GM06990 (cell line): Measurements from ENCODE around the gene RGS7.

ENCODE experiments used
- DNase-seq: peaks from one replicate; pipeline ENCODE4 v3.0.0-alpha.2; 2011; ENCODE audit not compliant: insufficient read length; ENCODE audit errors: extremely low read depth
- H3K27me3 ChIP-seq: replicated peaks from 2 replicates; pipeline ENCODE4 v1.6.0; 2011; ENCODE audit warnings: low read length; ENCODE audit not compliant: control insufficient read depth, insufficient read depth
- H3K36me3 ChIP-seq: 2 replicates; pipeline ENCODE4 v1.5.1; 2011; ENCODE audit warnings: low read length; ENCODE audit not compliant: control insufficient read depth, insufficient read depth
- H3K4me3 ChIP-seq: replicated peaks from 2 replicates; pipeline ENCODE4 v1.5.1; 2011; ENCODE audit warnings: low read depth, mild to moderate bottlenecking, control low read depth, low read length
- CTCF ChIP-seq: IDR thresholded peaks from 2 replicates; pipeline ENCODE4 v1.5.1; 2011; ENCODE audit warnings: low read length, control low read depth, mild to moderate bottlenecking, inconsistent platforms; ENCODE audit not compliant: insufficient read depth, poor library complexity, severe bottlenecking

The RGS7 gene

DNA sequence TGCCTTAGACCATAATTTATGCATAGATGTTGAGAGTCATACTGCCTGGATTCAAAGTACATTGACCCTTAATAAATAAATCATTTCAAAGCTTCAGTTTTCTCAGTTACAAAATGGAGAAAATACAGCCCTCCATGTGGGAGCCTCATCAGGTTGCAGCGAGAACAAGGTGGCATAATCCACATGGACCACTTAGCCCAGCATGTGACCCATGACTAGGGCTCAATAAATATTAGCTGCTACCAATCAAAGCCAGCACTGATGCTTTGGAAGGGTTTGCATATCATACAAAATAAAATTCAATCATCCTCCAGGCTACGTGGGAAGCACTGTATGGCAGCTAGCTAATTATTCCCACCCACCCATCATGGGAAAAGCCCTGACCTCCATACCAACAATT is 33.5 kb upstream of the RGS7 start:
- Histone ChIP-seq H3K4me3 (no peak overlapping the region), H3K36me3 (no peaks in the 10 kb centered on the region), H3K27me3 (no peaks in the 10 kb centered on the region)
- no peak for DNase-seq
- no peak for TF ChIP-seq CTCF

DNA sequence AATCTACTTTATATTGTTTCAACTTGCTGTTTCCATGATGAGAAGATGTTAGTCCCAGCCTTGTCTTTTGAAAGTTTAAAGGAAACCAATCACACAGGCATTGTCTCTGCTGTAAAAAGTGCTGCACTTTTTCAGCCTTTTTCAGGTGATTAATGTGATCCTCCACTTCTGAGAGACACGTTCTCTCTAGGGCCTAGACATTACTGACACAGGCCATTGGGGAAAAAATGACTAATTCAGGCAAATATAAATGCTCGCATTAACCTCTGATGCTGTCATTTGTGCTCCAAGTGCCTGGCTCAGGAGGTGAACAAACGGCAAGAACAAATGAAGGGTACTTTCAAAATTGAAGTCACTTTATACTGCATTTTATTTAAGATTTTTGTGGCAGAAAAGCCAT is 32.4 kb upstream of the RGS7 start:
- TF ChIP-seq CTCF = no peak
- DNase-seq = no peak
- no peaks in the 10 kb centered on the region for H3K36me3 ChIP-seq
- no peak overlapping the region for H3K4me3 ChIP-seq
- no peaks in the 10 kb centered on the region for H3K27me3 ChIP-seq

GRCh38 chr1:241387216-241387615 is 30.2 kb upstream of the RGS7 start:
- no peaks in the 10 kb centered on the region for H3K27me3 ChIP-seq
- no peak for DNase-seq
- no peak for TF ChIP-seq CTCF

DNA sequence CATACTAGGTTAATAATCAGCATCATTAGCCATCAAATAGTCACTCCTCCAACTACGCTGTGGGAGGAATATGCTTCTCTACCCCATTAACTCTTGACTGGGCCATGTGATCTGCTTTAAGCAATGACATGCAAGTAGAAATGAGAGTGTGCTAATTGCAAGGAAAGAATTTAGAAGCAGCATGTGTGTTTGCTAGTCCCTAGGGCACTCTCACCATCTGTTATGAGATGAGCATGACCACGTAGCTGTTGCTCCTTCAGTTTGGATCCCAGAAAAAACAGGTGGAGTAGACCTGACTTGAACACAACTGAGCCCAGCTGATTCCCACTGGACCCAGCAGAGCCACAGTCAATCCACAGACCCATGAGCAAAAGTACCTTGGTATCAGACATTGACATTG is 19.7 kb upstream of the RGS7 start:
- no peak for DNase-seq
- no peak for TF ChIP-seq CTCF
- Histone ChIP-seq H3K27me3 (no peaks in the 10 kb centered on the region), H3K36me3 (no peaks in the 10 kb centered on the region), H3K4me3 (no peak overlapping the region)

More at GRCh38 chr1:241387216-241387615, 30.2 kb upstream of the RGS7 start:
- H3K36me3 ChIP-seq = no peaks in the 10 kb centered on the region
- no peak overlapping the region for H3K4me3 ChIP-seq

DNA sequence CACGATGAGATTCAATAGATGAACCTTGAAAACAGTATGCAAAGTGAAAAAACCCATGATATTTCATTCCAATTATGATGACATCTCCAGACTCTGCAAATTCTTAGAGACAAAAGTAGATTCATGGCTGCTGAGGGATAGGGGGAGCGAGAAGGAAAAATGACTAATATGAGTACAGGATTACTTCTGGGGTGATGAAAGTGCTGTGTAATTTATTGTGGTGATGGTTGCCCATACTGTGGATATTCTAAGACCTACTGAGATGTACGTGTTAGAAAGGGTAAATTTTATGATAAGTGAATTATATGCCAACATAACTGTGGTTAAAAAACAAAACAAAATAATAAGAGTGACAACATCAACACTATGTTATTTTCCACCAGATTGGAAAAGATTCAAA is 18.9 kb upstream of the RGS7 start:
- TF ChIP-seq CTCF = no peak
- Histone ChIP-seq H3K4me3 (no peak overlapping the region), H3K27me3 (no peaks in the 10 kb centered on the region), H3K36me3 (no peaks in the 10 kb centered on the region)
- DNase-seq = no peak

DNA sequence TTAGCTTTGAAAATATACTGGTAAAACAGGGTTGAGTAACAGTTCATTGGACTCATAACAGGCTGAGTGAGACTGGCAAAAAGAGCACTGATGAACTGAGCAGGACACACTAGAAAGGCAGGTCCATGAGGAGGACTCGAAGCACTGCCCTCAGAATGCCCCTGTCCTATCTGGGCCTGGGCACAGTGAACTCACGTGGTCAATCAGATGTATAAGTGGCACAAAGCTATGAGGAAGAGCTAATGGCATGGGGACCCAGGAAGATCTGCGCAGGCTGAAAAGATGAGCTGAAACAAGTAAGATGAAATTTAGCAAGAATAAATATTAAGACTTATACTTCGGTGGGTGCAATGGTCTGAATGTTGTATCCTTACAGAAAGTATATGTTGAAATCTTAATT is 9.2 kb upstream of the RGS7 start:
- DNase-seq = no peak
- no peak for TF ChIP-seq CTCF
- Histone ChIP-seq H3K36me3 (no peaks in the 10 kb centered on the region), H3K27me3 (no peaks in the 10 kb centered on the region; the same call in 1 of the 2 replicates), H3K4me3 (no peak overlapping the region)
